ENCODE data around the gene GDF10.

Gene GDF10

GRCh38 chr10:47276071-47276470 is 23.9 kb upstream of the GDF10 start:
- DNase-seq = no peak

GRCh38 chr10:47276576-47277351 is 23.2 kb upstream of the GDF10 start:
- DNase-seq = no peak

GRCh38 chr10:47277352-47278151 is 22.4 kb upstream of the GDF10 start:
- DNase-seq = no peak

- no peak for DNase-seq
Observed at GRCh38 chr10:47278152-47278473, 21.9 kb upstream of the GDF10 start.

- DNase-seq = no peak
Observed at GRCh38 chr10:47278720-47279119, 21.3 kb upstream of the GDF10 start.

- no peak for DNase-seq
Observed at GRCh38 chr10:47279276-47279675, 20.7 kb upstream of the GDF10 start.

GRCh38 chr10:47282005-47282656 is 17.9 kb upstream of the GDF10 start:
- DNase-seq = no peak

- DNase-seq = no peak
Observed at GRCh38 chr10:47282657-47283018, 17.4 kb upstream of the GDF10 start.

- DNase-seq = no peak
Observed at GRCh38 chr10:47283101-47283630, 16.8 kb upstream of the GDF10 start.

GRCh38 chr10:47283848-47284247 is 16.1 kb upstream of the GDF10 start:
- no peak for DNase-seq

GRCh38 chr10:47285381-47286115 is 14.4 kb upstream of the GDF10 start:
- no peak for DNase-seq

GRCh38 chr10:47286116-47286505 is 13.9 kb upstream of the GDF10 start:
- DNase-seq = no peak

- DNase-seq = no peak
Observed at GRCh38 chr10:47286591-47287315, 13.2 kb upstream of the GDF10 start.

- no peak for DNase-seq
Observed at GRCh38 chr10:47287365-47287802, 12.6 kb upstream of the GDF10 start.

- DNase-seq = no peak
Observed at GRCh38 chr10:47287805-47288204, 12.2 kb upstream of the GDF10 start.

- DNase-seq = no peak
Observed at GRCh38 chr10:47288236-47288635, 11.8 kb upstream of the GDF10 start.

- no peak for DNase-seq
Observed at GRCh38 chr10:47288916-47289495, 11.0 kb upstream of the GDF10 start.

GRCh38 chr10:47289921-47290320 is 10.1 kb upstream of the GDF10 start:
- no peak for DNase-seq

GRCh38 chr10:47290338-47290737 is 9.7 kb upstream of the GDF10 start:
- no peak for DNase-seq

- no peak for DNase-seq
Observed at GRCh38 chr10:47291682-47292081, 8.3 kb upstream of the GDF10 start.

- no peak for DNase-seq
Observed at GRCh38 chr10:47294057-47294456, 5.9 kb upstream of the GDF10 start.

GRCh38 chr10:47294501-47294900 is 5.5 kb upstream of the GDF10 start:
- DNase-seq = no peak
